B cell (primary cell): Measurements from ENCODE around the gene GUCA2B. TPM values are rescaled to one million over a fixed set of nuclear protein-coding genes. Genes with fewer than 3 reads are reported as not detected.

Experiments used
- ATAC-seq: fragments of 200-7000 bp; cut with Tn5 transposase; one replicate; pipeline ENCODE4 v1.10.0; 2021; ENCODE audit warnings: low read depth, mild to moderate bottlenecking, moderate number of reproducible peaks, moderate library complexity
- CTCF ChIA-PET: fragments of 350-600 bp; sonication (Branson Sonifier 250); formaldehyde crosslinking; loops from one replicate; lab custom pipeline; 2021; ENCODE audit warnings: antibody characterized with exemption, inconsistent platforms; lab: Charles Lee
- POLR2A ChIA-PET: fragments of 350-600 bp; sonication (Branson Sonifier 250); formaldehyde crosslinking; loops from one replicate; lab custom pipeline; 2021; ENCODE audit warnings: antibody characterized with exemption; lab: Charles Lee
- DNase-seq: peaks from one replicate; pipeline ENCODE4 v3.0.0; 2013
- H2AFZ ChIP-seq: 2 replicates; pipeline ENCODE4 v1.6.1; 2012; ENCODE audit warnings: mild to moderate bottlenecking, low read depth, low read length; ENCODE audit not compliant: insufficient read depth, poor library complexity, severe bottlenecking
- H3K27ac ChIP-seq, 2 donors: 1 replicate in 1 of 2; 2 replicates in 1 of 2; pipeline ENCODE4 v1.5.1; 2012 to 2013; ENCODE audit warnings: low read length in 2 of 2, mild to moderate bottlenecking in 2 of 2, moderate library complexity in 1 of 2
- H3K27me3 ChIP-seq, 4 experiments: fragments of 200-600 bp in 1 of 4; sonication (generic) in 1 of 4; replicated peaks in 1 of 4; 1 replicate in 2 of 4; 2 replicates in 2 of 4; pipeline versions ENCODE4 v1.6.1 to v1.7.0; 2013 to 2016; ENCODE audit warnings: low read length in 3 of 4, mild to moderate bottlenecking in 2 of 4, mixed read lengths in 1 of 4, moderate library complexity in 1 of 4; ENCODE audit not compliant: insufficient read depth in 4 of 4, control insufficient read depth in 3 of 4; ENCODE audit errors: control extremely low read depth in 1 of 4
- H3K36me3 ChIP-seq, 2 experiments: replicated peaks in 1 of 2; 1 replicate in 1 of 2; 2 replicates in 1 of 2; pipeline versions ENCODE4 v1.6.1 to v1.7.1; 2013; ENCODE audit warnings: low read length in 1 of 2; ENCODE audit not compliant: insufficient read depth in 2 of 2, control insufficient read depth in 1 of 2; ENCODE audit errors: control extremely low read depth in 1 of 2, extremely low read depth in 1 of 2
- H3K4me1 ChIP-seq, 2 donors: fragments of 200-600 bp in 1 of 2; sonication (generic) in 1 of 2; 1 replicate in 1 of 2; 2 replicates in 1 of 2; pipeline versions ENCODE4 v1.5.1 to v1.6.1; 2013 to 2017; ENCODE audit warnings: low read length in 2 of 2; ENCODE audit not compliant: control insufficient read depth in 2 of 2, insufficient read depth in 2 of 2
- H3K4me2 ChIP-seq: replicated peaks from 2 replicates; pipeline ENCODE3; 2012; ENCODE audit warnings: mild to moderate bottlenecking, low read depth, low read length; ENCODE audit not compliant: poor library complexity, severe bottlenecking
- H3K4me3 ChIP-seq, 5 experiments: fragments of 200-600 bp in 1 of 5; sonication (generic) in 1 of 5; 1 replicate in 3 of 5; 2 replicates in 2 of 5; pipeline versions ENCODE4 v1.5.1 to v1.7.0; 2011 to 2016; ENCODE audit warnings: low read length in 4 of 5, mild to moderate bottlenecking in 4 of 5, low read depth in 2 of 5, control low read depth in 1 of 5, moderate library complexity in 1 of 5; ENCODE audit not compliant: insufficient read depth in 1 of 5; ENCODE audit errors: control extremely low read depth in 1 of 5, extremely low read depth in 1 of 5
- H3K79me2 ChIP-seq: fragments of 200-600 bp; sonication (generic); one replicate; pipeline ENCODE4 v1.6.0; 2016; ENCODE audit warnings: low read length; ENCODE audit not compliant: control insufficient read depth, insufficient read depth
- H3K9ac ChIP-seq: fragments of 200-600 bp; sonication (generic); 2 replicates; pipeline ENCODE4 v1.6.1; 2017; ENCODE audit warnings: mild to moderate bottlenecking, low read length, moderate library complexity
- H3K9me3 ChIP-seq, 3 donors: one replicate each; pipeline versions ENCODE4 v1.6.1 to v1.7.1; 2013; ENCODE audit warnings: low read length in 2 of 3; ENCODE audit not compliant: control insufficient read depth in 2 of 3, insufficient read depth in 1 of 3; ENCODE audit errors: control extremely low read depth in 1 of 3
- H4K20me1 ChIP-seq: 2 replicates; pipeline ENCODE4 v1.6.0; 2012; ENCODE audit warnings: mild to moderate bottlenecking, low read length; ENCODE audit not compliant: insufficient read depth, control insufficient read depth, poor library complexity, severe bottlenecking
- H3K27ac Mint-ChIP-seq: one replicate; pipeline ENCODE4 v1.8.0; 2021; ENCODE audit warnings: mixed read lengths
- H3K27me3 Mint-ChIP-seq: one replicate; pipeline ENCODE4 v1.8.0; 2021; ENCODE audit warnings: mixed read lengths
- H3K4me1 Mint-ChIP-seq: one replicate; pipeline ENCODE4 v1.8.0; 2021; ENCODE audit warnings: mixed read lengths
- H3K4me3 Mint-ChIP-seq: one replicate; pipeline ENCODE4 v1.8.0; 2021; ENCODE audit warnings: mixed read lengths
- H3K9me3 Mint-ChIP-seq: one replicate; pipeline ENCODE4 v1.8.0; 2022; ENCODE audit warnings: mixed read lengths; ENCODE audit not compliant: insufficient read depth
- CTCF ChIP-seq: fragments of 200-600 bp; IDR thresholded peaks from one replicate; pipeline ENCODE4 v1.8.0; 2022; ENCODE audit warnings: antibody characterized with exemption, mild to moderate bottlenecking
- EZH2 ChIP-seq: IDR thresholded peaks from 2 replicates; pipeline ENCODE4 v1.6.1; 2012; ENCODE audit warnings: borderline replicate concordance, low read depth, mild to moderate bottlenecking, moderate library complexity, low read length; ENCODE audit not compliant: insufficient read depth, poor library complexity, severe bottlenecking
- WGBS: methylation state at CpG from one replicate; pipeline ENCODE4 v1.1.5; 2013; ENCODE audit warnings: missing lambda C conversion rate; ENCODE audit not compliant: insufficient coverage; 5-methylcytosine and 5-hydroxymethylcytosine counted together
- intact Hi-C: fragments of 100-400 bp; cut with micrococcal nuclease; formaldehyde crosslinking; loops from one replicate; pipeline ENCODE4 v1.10.0; 2022
- polyA plus RNA-seq: library from polyadenylated mRNA; depleted of rRNA; stranded (reverse); fragments of >200 nt; gene quantifications from 2 replicates; pipeline ENCODE4 v1.2.3, GENCODE V29; 2012
- total RNA-seq, 2 donors: library from RNA; stranded (reverse); fragments of 120-200 nt in 1 of 2; gene quantifications; 1 replicate in 1 of 2; 2 replicates in 1 of 2; pipeline versions ENCODE4 v1.2.3 to v1.2.4, GENCODE V29; 2013 to 2022

GUCA2B gene
- total and polyA plus RNA-seq, 2 donors (not counting 1 experiment from before 2014, with no cell fraction given): not detected

- ChIA-PET POLR2A (no interaction called here), CTCF (interaction anchor here (0.5 to 7.9 kb wide), 36 partner anchors 9 to 661 kb away, joined by 3 to 114 read pairs (median 4); no protein-coding TSS in a partner anchor)
- H2AFZ ChIP-seq: no peak overlapping the region
- Mint-ChIP-seq H3K27ac (no peak overlapping the region), H3K9me3 (no peaks in the 10 kb centered on the region), H3K4me3 (no peak overlapping the region), H3K27me3 (no peaks in the 10 kb centered on the region), H3K4me1 (no peaks in the 10 kb centered on the region)
- peaks cover 0 to 3% of the 10 kb centered on the region in 2 donors for H3K4me1 ChIP-seq
- TF ChIP-seq CTCF (no peak), EZH2 (no peak)
- no peak overlapping the region for H3K27ac ChIP-seq
- H3K4me3 ChIP-seq: no peak overlapping the region
- no peaks in the 10 kb centered on the region for H3K36me3 ChIP-seq
- 100% methylated on average over 2 of the region's 8 CpGs for WGBS
- H3K4me2 ChIP-seq: no peak overlapping the region
- DNase-seq (no peak), ATAC-seq (no peak)
- no peaks in the 10 kb centered on the region for H3K9me3 ChIP-seq
- H3K79me2 ChIP-seq: no peaks in the 10 kb centered on the region
- intact Hi-C loops: loop anchor here (1.0 kb wide), 2 partner anchors 600 to 658 kb away; no protein-coding TSS in a partner anchor
- H3K27me3 ChIP-seq: no peaks in the 10 kb centered on the region
- H4K20me1 ChIP-seq: no peaks in the 10 kb centered on the region
- no peak overlapping the region for H3K9ac ChIP-seq
These were observed 20.9 kb downstream of the GUCA2B start for GRCh38 chr1:42173961-42174735.
